Ramos (cell line): Measurements from ENCODE around the gene SLC2A5.
"Not testable (repeated sequence)": the region's sequence is repeated elsewhere in the genome, so short reads cannot be mapped to it uniquely, and the experiment has no call there.

Source experiments
- in situ Hi-C: fragments of 300-500 bp; cut with MboI; formaldehyde crosslinking; loops from one replicate; pipeline ENCODE4 v1.14.3; 2022; ENCODE audit warnings: low sequenced_read_pairs; ENCODE audit not compliant: unreplicated experiment

Gene SLC2A5

DNA sequence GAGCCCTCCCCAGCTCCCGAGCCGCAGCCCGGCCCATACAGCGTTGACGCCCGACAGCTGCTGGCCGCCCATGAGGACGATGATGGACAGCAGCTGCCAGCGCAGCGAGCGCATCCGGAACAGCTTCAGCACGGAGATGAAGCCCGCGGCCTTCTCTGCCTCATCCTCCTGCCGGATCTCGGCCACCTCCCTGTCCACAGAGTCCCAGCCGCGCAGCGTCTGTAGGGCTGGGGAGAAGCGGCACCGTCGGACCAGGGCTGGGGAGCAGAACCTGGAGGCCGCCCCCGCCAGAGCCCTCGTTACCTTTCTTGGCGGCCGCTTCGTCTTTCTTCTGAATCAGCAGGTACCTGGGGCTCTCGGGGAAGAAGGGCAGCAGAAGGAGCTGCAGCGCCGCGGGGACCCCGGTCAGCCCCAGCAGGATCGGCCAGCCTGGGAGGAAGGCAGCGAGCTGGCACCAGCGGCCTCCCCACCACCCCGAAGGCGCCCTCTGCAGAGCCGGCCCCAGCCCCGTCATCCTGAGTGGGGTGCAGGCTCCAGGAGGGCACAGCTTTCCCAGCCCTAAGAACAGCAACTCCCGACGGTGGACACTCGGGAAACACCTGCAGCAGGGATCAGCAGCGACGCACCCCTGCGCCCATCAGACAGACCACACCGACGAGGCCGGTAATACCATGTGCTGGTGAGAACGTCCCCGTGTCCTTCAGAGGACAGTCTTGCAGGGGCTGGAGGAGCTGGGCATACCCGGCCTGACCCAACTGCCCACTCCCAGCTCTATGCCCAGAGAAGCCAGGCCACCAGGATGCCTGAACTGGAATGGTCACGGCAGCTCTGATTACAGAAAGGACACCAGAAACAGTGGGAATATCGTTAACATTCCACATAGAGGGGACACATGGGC lies 29.4 kb downstream of the SLC2A5 start:
- in situ Hi-C loops, result no loop called here

DNA sequence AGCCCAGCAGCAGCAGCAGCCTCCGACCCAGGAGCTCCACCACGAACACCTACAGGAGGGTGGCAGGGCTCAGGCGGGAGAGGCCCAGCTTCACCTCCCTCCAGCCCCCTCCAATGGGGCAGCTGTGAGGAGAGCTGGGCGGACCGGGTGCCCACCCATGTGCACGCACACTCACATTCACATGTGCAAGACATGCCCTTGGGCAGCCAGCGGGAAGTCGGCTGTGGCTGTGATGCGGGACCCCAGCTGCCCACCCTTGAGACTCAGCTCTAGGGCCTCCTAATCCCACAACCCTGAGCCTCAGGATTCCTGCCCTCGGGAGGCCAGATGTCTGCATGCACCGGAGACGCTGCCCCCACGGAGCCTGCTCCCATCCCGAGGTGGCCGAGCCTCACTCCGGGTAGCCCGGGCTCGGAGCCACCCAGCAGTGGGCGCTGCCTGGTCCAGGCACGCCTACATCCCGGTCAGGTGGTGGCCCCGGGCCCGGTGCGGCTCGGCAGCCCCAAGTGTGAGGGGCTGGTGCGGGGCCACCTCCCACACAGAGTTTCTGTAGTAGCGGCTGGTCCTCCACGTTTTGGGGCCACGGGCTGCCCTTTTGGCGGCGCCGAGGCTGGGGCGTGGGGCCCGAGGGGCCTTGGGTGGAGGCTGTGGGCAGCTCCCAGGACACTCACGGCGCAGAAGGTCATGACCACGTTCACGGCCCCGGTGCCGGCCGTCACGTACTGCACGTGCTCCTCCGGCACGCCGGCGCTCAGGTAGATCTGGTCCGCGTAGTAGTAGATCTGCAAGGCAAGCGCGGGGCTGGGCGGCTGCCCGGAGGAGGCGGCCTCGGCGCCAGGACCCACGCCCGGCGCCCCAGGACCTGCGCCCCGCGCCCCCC lies 30.3 kb downstream of the SLC2A5 start:
- in situ Hi-C loops, result no loop called here

DNA sequence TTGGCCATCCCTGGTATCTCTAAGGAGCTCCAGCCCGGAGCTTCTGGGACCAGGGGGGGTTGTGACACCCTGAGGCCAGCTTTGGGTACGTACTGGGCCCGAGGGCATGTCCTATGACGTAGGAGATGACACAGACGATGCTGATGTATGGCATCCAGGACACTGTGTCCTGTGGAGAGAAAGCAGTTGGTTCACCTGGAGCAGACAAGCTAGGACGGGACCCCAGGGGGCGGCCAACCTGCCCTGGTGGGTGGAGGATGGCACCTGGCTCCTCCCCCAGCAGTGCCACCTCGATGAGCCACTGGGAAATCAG lies 31.1 kb downstream of the SLC2A5 start:
- in situ Hi-C loops, result no loop called here

DNA sequence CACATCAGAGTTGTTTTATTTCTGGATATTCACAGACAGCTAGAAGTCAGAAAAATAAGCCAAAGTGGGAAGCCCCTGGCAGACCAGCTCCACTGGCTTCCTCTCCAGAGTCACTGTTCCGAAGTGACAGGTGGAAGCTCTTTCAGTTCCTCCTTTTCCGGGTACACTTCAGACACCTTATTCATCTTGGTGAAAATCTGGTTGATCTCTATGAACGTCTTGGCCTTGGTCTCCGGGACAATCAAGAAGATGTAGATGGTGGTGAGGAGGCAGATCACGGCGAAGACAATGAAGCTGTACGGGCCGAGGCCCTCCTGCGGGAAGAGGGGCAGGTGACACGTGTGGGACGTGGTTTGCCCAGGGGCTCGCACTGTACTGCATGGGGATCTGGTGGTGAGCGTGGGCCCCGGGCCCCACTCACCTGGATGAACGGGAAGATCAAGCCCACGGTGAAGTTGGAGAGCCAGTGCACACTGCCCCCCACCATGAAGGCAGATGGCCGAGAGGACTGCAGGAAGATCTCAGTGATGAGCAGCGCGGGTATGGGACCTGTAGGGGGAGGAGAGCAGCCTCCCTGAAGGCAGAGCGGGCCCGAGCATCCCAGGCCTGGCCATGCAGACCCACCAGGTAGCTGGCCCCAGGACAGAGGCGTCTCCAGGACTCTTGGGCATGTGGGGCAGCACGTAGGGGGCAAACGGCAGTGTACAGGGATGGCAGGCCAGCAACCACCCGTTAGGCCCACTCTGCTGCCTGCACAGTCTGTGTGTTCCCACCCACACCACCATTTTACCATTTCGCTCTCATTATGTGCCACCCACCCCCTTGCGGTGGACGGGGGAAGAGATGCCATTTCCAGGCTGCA lies 31.7 kb downstream of the SLC2A5 start:
- in situ Hi-C loops, result no loop called here

DNA sequence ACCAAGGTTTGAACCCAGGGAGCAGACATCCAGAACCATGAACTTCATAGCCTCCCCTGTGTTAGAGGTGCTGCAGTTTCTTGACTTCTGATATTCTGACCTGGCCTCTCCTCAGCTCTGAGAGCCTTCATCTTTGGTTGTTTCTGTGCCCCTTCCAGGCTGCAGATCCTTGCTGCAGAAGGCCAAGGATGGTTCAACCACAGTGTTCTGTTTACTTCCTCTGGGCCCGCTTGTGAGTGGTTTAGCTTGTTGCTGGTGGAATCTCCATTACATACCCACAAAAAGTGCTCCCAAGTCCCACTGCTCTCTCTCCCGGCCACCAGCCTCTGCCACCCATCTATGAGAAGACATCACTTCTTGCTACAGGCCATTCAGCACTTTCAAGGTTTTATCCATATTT lies 34.2 kb downstream of the SLC2A5 start:
- in situ Hi-C loops, result no loop called here

DNA sequence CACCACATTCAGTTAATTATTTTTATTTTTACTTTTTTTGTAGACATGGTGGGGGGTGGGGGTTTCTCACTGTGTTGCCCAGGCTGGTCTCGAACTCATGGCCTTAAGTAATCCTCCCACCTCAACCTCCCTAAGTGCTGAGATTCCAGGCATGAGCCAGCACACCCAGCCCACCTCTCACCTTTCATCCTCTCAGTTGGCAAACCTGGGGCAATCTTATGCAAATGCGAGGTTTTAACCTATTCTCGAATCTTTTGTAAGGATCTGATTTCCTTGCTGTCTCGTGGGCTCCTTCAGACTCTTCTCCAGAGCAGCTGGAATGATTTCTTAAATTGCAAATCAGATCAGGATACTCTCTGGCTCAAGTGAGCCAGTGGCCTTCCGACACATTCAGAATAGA lies 36.1 kb downstream of the SLC2A5 start:
- in situ Hi-C loops, result no loop called here

DNA sequence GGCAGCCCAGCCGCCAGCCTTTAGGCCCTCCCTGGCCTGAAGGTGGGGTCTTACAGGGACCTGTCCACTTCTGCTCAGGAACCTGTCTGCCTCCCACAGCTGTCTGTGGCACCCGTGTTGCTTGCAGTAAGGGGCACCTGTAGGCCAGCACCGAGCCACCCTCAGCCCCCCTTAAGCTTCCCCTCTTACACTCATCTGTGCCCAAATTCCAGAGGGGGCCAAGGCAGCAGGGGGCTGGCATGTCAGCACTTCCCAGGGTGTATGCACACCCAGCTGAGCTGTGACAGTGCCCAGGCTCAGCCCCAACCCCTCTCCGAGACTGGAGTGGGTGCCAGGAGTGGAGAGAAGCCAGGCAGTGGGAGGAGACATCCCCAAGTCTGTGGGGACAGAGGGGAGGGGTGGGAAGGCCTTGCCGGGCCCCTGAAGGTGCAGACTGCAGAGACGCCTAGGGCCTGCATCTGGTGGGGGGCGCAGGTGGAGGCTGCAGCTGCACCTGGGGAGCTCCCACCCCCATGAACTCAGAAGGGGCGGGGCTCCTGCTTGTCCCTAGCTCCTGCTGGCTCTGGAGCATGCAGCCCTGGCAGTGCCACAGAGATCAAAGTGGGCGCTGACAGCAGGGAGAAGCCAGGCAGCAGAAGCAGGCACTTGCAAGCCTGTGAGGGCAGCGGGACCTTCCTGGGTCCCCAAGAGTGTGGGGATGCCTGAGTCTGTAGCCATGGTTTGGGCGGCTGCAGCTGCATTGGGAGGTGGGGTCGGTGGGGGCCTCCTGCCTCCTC lies 37.8 kb downstream of the SLC2A5 start:
- in situ Hi-C loops, result no loop called here

DNA sequence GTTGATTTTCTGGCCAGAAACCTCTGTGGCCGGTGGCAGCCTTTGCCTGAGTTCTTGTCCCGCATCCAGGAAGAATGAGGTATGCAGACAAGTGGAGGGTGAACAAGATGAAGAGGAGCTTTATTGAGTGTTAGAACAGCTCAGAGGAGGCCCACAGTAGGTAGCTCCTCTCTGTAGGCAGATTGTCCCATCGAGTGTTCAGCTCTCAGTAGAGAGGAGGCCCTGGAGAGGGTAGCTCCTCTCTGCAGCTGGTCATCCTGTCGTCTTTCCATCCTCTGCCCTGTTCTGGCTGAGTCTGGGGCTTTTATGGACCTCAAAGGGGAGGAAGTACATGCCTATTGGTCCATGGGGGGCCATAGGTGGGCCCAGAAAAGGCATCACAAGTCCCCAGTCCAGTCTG lies 38.4 kb downstream of the SLC2A5 start:
- in situ Hi-C loops, result not testable (repeated sequence)

DNA sequence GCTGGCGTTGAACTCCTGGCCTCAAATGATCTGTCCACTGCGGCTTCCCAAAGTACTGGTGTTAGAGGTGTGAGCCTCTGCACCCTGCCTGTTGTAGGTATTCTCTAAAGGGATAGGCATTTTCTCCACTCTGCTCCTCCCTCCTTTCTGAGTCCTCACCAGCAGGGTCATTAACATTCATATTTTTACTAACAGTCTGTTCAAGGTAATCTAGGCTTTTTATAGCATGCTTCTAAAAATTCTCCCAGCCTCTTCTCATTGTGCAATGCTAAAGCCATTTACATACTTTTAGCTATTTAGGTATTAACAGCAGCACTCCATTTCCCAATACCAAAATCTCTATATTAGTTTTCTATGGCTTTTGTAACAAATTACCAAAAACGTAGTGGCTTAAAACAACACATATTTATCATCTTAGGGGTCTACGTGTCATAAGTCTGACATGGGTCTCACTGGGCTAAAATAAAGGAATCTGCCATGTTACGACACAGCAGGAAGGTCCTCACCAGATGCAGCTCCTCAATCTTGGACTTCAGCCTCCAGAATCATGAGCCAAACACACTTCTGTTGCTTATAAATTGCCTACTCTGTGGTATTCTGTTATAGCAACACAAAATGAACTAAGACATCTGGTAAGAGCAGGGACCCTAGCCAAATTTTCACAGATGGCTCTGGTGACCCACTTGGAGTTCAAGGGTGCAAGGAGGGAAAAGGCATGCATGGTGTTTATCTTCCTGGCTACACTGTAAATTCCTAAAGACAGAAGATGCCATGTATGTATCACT lies 40.3 kb downstream of the SLC2A5 start:
- in situ Hi-C loops, result no loop called here

DNA sequence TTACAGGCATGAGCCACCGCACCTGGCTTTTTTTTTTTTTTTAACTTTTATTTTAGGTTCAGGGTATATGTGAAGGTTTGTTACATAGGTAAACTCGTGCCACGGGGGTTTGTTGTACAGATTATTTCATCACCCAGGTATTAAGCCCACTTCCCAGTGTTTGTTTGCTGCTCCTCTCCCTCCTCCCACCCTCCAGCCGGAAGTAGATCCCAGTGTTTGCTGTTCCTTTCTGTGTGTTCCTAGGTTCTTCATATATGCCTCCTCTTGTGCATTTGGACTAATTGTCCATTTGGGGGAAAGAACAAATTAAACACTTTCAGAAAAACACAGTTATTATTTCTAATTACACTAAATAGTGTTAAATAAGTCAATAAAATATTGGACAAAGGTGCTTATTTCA lies 42.1 kb downstream of the SLC2A5 start:
- in situ Hi-C loops, result no loop called here

DNA sequence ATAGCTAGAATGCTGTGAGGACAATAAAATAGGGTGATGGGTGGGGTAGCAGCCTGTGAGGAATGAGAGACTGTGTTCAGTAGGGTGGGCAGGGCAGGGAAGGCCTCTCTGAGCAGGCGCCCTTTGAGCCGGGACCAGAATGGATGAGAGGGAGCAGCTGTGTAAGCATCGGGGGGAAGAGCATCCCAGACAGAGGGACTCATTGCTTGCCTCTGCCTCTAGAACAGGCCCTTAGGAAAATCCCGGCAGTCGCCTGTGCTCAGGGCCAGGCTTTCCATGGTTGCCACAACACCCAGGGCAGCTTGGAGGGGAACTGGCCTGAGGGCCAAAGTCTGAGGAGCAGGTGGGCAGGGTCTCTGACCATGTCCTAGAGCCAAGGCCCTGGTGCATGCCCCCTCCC lies 44.0 kb downstream of the SLC2A5 start:
- in situ Hi-C loops, result no loop called here

DNA sequence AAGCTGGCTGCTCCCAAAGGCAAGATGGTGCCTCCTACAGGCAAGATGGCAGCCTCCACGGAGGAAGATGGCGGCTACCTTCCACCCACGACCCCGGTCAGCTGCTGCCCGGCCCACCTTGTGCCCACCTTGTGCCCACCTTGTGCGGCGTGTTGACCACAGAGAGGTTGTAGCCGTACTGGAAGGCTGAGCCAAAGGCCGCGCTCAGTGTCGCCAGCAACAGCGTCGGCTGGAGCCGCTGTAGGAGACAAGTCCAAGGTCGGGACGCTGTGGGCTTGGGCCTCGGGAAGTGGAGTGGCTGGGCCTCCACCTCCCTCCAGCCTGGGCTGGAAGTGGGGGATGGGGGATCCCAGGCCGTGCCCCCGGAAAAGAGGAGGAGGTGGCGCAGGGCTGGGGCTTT lies 44.6 kb downstream of the SLC2A5 start:
- in situ Hi-C loops, result no loop called here

DNA sequence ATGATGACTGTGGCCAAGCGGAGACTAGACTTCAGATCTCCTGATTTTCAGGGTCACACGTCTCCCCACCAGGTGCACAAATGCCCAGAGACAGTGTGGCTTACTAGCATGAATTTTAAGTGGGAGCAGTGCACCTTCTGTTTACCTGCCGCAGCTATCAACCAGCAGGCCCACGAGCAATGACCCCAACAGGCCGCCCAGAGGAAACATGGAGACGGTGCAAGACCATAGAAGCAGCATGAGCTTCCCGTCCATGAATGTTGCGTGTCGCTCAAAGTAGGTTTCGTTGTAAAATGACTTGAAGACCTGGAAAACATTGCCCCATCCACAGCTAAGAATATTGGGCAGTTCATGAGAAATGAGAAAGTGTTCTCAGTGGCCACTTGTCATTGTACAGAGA lies 46.7 kb downstream of the SLC2A5 start:
- in situ Hi-C loops, result no loop called here

DNA sequence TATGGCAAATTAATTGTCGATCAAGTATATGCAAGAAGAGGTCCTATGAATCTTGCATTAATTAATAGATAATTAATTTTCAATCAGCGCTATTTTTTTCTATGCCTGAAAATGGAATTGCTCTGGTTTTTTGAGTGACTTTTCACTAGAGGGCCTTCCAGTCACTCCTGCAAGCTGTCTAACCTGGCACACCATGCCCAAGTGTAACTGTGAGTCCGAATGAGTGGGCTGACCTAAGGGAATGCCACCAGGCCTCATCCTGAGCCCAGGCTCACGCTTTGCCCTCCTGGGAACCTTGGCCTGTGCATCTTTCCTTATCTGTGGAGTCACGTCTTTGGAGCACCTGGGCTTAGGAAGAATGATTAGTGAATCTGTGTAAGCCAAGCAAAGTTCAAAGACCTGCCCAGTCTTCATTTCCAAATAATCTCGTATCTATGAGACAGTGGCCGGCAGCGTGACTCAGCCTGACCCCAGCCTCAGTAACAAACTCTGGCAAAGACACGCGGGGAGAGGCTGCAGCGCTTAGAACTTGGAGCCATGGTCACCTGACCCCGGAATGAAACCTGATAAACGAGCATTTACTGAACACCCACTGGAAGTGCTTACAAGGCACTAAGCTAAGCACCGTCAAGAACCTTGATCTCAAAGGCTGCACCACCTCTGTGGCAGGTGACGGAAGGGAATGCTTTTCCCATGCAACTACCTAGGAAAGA lies 47.3 kb downstream of the SLC2A5 start:
- in situ Hi-C loops, result not testable (repeated sequence)

DNA sequence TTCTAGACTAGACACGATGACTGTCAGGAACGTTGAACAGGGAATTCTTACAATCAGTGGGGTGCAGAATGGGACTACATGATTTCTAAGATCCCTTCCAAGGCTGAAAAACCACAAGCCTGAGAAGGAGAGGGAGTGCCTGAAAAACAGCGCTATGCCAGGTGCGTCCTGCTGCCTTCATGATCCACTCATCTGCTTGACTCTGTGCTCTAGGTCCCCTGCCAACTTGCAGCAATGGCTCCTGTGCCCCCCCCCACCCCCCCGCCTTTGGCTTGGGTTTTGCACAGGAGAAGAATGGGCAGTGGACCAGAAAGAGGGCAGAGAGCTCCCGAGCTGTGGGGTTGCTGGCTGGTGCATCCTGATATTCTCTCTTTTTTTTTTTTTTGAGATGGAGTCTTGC lies 49.1 kb downstream of the SLC2A5 start:
- in situ Hi-C loops, result no loop called here

DNA sequence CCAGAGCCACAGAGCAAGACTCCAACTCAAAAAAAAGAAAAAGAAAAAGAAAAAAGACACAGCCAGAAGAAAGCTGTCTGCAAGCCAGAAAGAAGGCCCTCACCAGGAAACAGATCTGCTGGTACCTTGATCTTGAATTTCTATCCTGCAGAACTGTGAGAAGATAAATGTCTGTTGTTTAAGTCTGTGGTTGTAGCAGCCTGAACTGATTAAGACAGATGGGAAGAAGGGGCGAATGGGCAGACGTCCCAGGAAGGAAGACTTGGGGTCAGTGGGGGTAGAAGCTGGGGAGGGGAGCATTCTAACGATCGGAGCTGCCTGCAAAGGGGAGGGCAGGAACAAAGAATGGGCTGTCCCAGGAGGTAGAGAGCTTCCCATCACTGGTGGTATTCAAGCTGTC lies 49.5 kb downstream of the SLC2A5 start:
- in situ Hi-C loops, result no loop called here

DNA sequence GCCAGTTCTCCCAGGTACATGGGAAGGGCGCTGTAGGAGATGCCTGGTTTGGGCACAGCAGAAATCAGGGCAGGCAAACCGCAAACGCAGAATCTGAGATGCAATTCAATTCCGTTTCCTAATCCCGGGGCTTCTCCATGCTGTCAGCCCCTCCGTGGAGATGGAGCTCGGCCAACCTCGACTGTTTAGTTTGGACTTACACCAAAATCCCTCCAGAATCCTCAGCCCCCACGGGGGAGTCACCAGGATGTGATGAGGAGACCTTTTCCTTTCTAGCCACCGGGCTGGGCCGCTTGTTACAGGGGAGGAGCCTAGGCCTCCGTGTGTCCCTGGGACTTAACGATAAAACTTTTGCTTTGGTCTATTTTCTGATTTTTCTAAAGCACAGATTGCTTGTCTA lies 51.1 kb downstream of the SLC2A5 start:
- in situ Hi-C loops, result no loop called here

DNA sequence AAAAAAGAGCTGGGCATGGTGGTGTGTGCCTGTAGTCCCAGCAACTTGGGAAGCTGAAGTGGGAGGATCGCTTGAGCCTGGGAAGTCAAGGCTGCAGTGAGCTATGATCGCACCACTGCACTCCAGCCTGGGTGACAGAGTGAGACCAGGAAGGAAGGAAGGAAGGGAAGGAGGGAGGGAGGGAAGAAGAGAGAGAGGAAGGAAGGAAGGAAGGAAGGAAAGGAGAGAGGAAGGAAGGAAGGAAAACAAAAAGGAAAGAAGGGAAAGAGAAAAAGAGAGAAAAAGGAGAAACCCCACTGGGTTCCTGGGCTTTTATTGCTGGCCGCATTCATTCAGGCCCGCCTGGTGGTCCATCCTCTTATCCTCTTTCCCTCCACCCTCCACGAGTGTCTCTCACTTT lies 53.0 kb downstream of the SLC2A5 start:
- in situ Hi-C loops, result no loop called here
